GM12864 (cell line): Measurements from ENCODE around the gene ASAH2B.

Experiments
- DNase-seq: peaks from one replicate; pipeline ENCODE4 v3.0.0-alpha.2; 2011; ENCODE audit warnings: low read depth
- H3K4me3 ChIP-seq: 2 replicates; pipeline ENCODE4 v1.5.1; 2011; ENCODE audit warnings: mild to moderate bottlenecking, low read depth, low read length, control low read depth
- TF ChIP-seq, protein P1 (sequence below): IDR thresholded peaks from 2 replicates; pipeline ENCODE4 v1.5.1; 2011; ENCODE audit warnings: low read depth, mild to moderate bottlenecking, moderate library complexity, low read length, control low read depth, inconsistent platforms; ENCODE audit errors: missing control alignments

ASAH2B gene

GRCh38 chr10:50807851-50808776 lies 68.4 kb downstream of the ASAH2B start:
- TF ChIP-seq, protein P1, sequence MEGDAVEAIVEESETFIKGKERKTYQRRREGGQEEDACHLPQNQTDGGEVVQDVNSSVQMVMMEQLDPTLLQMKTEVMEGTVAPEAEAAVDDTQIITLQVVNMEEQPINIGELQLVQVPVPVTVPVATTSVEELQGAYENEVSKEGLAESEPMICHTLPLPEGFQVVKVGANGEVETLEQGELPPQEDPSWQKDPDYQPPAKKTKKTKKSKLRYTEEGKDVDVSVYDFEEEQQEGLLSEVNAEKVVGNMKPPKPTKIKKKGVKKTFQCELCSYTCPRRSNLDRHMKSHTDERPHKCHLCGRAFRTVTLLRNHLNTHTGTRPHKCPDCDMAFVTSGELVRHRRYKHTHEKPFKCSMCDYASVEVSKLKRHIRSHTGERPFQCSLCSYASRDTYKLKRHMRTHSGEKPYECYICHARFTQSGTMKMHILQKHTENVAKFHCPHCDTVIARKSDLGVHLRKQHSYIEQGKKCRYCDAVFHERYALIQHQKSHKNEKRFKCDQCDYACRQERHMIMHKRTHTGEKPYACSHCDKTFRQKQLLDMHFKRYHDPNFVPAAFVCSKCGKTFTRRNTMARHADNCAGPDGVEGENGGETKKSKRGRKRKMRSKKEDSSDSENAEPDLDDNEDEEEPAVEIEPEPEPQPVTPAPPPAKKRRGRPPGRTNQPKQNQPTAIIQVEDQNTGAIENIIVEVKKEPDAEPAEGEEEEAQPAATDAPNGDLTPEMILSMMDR, result no peak
- DNase-seq, result no peak
- H3K4me3 ChIP-seq, result no peak overlapping the region
